Islet precursor cell (in vitro differentiated cells): ENCODE results near the gene GARIN5A.
"Not testable (repeated sequence)": the region's sequence is repeated elsewhere in the genome, so short reads cannot be mapped to it uniquely, and the experiment has no call there.

Experiments used
- DNase-seq: peaks from one replicate; pipeline ENCODE4 v3.0.0-alpha.2; 2018

The GARIN5A gene

DNA sequence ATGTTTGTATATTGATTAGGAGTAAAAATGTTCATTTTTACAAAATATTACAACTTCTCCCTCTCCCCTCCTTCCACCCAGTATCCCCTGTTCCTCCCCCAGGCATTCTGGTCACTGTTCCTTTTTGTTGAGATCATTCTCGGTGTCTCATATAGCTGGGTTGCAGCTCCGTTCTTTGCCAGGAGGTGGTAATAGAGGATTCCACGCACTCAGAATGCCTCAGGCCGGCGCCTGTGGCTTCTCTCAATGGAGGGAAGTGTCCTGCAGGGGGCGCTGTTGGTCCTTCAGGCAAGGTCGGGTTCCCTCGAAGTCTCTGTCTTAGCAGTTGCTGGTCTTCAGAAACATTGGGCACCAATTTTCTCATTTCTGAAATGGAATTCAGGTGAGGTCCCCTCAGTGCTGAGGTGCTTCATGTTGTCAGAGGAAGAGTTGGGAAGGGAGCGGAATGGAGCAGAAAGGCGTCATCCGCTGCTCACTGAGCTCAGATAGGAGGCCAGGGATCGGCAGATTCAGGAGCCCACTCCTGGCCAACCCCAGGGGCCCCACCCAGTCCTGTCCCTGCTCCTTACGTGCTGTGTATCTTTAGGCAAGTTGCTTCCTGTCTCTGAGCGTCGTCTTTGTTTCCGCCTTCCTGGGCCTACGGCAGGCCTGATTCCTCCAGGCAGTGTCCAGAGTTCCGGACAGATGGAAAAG lies 10.3 kb upstream of the GARIN5A start:
- DNase-seq = peak; percentile 88

DNA sequence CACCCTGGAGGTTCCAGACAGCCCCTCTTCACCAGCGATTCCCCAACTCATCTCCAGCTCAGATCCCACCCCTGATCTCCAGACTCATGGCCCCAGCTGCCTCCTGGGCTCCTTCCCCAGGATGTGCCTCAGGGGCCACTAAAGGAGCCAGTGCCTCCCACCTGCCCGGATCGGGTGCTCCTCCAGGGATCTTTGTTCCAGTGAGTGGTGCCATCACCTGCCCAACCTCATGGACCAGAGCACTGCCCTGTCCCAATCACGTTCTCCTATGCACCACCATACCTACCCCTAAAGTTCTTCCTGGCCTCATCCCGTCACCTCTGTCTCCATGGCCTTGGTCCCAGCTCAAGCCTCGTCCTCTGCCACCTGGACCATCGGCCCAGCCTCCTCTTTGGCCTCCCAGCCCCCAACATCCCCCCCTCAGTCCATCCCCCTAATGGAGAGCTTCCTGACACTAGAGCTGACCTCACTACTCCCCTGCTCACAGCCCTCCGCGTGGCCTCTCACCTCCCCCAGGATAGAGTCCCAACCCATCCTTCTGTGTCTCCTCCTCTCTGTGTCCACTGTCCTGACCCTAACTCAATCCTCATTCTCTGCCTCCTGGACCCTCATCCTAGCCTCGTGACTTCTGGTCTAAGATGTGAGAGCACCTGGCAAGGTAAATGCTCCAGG lies 8.8 kb upstream of the GARIN5A start:
- DNase-seq = no peak

DNA sequence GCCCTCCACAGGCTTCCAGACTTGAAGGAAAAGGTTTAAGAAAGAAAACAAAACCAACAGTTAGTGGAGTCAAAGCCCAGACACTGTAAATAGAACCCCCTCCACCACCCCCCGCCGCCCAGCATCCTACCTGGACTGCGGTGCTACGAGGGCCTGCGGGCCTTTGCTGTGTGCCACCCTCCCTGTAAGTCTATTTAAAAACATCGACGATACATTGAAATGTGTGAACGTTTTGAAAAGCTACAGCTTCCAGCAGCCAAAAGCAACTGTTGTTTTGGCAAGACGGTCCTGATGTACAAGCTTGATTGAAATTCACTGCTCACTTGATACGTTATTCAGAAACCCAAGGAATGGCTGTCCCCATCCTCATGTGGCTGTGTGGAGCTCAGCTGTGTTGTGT lies 6.3 kb upstream of the GARIN5A start:
- DNase-seq = no peak

GRCh38 chr19:50482271-50482855 lies 5.7 kb upstream of the GARIN5A start:
- no peak for DNase-seq

DNA sequence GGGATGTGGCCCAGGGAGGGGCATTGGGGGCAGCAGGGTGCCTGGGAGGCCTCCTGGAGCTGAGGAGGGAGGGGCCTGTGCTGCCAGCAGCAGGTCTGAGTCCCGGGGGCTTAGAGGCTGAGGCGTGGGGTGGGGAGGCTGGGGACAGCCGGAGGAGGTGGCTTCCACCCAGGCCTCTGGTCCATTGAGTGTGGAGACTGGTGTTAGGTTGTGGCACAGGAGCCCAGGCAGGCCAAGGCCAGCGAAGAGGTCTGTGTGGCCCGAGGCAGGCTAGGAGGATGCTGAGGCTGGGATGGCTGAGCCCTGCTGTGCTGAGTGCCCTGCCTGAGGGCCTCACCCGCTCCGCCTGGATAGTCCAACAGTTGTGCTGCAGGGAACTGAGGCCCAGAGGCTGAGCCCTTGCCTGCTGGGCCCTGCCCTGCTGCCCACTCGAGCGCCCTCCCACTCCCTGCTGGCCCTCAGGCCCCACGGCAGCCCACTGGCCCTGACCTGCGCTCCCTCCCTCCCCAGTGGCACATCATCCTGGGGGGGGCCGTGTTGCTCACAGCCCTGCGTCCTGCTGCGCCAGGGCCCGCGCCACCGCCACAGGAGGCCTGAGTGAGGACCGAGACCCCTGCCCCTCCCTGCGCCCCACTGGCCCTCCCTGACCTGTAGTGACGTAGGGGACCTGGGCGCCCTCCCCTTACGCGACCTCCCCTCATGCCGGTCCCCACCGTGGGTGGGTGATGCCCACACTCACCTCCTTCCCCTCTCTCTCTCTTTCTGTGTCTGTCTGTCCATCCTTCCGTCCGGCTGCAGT lies 4.9 kb upstream of the GARIN5A start:
- no peak for DNase-seq

DNA sequence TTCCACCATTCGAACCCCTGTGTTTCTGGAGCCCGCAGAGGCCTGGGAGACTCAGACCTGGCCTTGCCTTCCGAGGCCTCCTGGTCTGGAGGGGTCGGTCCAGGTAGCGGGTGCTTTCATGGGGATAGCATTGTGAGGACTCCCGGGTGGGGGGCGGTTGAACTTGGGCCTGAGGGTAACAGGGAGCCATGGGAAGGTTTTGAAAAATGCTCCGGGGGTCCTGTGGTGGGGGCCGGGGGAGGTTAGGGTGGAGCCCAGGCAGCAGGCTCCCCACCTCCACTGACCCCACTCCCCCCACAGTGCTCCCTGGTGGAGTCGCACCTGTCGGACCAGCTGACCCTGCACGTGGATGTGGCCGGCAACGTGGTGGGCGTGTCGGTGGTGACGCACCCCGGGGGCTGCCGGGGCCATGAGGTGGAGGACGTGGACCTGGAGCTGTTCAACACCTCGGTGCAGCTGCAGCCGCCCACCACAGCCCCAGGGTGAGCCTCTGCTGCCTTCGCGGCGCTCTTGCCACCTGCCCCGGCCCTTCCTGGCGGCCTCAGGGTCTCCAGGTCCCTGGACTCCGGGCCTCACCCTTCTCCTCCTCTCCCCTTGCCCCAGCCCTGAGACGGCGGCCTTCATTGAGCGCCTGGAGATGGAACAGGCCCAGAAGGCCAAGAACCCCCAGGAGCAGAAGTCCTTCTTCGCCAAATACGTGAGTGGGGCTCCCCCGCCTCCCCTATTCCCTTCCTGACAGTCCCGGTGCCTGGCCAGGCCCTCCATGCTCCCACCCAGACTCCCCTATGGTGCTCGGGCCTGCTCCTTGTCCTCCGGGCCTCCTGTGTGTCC lies 3.8 kb upstream of the GARIN5A start:
- DNase-seq = no peak

DNA sequence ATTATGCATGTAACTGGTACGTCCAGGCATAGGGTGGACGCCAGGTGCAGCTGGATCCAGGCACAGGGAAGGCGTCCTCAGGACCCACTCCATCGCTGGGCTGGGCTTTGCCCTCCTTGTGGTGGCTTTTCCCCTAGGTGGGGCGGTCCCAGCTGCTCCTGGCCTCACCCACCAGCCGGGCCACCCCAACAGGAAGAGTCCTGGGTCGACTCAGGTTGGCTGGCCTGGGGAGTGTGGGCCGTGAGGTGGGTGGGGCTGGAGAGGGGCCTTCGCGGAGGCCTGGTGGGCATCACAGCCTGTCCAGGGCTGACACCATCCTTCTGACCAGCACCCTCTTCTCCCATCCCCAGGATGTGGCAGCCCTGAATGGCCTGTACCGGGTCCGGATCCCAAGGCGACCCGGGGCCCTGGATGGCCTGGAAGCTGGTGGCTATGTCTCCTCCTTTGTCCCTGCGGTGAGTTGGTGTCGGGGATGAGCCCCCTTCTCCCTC lies 3.2 kb upstream of the GARIN5A start:
- DNase-seq = no peak

DNA sequence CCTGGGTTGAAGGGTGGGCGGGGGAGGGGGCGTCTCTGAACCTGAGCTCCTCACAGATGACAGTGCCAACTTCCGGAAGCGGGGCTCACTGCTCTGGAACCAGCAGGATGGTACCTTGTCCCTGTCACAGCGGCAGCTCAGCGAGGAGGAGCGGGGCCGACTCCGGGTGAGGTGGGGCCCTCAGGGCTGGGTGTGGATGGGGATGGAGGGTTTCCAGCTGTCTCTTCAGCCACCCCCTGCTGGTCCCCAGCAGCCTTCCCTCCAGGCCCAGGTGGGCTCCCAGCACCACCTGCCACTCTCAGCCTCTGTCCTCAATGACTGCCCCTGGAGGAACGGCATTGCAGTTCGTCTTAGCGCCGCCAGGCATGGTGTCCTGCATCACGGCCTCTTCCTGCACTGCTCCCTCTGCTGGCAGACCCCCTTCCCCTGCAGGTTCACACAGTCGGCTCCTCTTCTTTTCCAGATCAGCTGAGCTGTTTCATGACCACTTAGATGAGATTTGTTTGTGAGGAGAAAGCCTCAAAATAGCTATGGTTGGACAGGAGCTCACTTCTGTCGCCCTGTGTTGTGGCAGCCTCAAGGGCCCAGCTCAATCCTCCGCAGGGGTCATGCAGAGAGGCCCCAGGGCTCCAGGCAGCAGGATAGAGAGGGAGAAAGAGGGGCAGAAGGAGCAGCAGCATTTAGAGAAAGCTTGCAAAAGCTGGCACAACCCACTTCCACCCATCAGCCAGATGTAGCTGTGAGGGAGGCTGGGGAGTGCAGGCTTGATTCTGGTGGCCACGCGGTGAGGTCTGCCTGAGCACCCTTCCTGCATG lies 2.5 kb upstream of the GARIN5A start:
- DNase-seq = peak; percentile 82

DNA sequence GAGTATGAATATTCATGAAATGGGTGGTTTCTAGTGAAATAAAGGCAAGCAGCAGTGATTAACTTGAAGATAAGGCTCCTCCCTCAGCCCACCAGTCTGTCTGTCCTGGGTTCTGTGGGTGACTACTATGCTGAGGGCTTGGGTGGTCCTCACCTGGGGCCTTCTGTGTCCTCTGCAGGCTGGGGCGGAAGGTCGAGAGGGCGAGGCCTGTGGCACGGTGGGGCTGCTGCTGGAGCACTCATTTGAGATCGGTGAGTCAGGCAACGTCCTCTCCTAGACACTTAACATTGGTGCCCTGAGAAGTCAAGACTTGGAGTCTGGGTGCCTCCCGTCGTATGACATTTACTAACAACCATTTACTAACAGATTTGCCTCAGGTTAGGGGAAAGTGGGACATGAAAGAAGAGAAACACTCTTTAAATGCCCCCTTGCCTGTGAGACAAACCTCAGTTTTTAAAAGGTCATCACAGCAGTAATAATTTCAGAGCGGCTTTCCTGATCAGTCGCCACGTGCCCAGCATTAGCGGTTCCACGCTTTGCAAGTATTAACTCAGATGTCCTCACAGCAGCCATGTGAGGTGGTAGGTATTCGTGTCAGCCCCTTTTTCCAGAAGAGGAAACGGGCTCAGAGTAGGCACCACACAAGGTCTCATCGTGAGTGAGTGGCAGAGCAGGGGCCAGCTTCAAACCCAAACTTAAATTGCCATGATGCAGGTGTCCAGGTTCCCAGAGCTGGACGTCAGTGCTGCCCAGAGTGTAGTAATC lies 1.3 kb upstream of the GARIN5A start:
- no peak for DNase-seq

DNA sequence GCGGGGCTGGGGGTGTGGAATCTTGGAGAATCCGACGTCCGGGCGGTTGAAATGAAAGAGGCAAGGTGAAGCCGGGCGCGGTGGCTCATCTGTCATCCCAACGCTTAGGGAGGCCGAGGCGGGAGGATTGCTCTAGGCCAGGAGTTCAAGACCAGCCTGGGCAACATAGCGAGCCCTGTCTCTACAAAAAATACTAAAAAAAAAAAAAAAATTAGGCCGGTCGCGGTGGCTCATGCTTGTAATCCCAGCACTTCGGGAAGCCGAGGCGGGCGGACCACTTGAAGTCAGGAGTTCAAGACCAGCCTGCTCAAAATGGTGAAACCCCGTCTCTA lies 225 bp upstream of the GARIN5A start:
- DNase-seq = no peak

DNA sequence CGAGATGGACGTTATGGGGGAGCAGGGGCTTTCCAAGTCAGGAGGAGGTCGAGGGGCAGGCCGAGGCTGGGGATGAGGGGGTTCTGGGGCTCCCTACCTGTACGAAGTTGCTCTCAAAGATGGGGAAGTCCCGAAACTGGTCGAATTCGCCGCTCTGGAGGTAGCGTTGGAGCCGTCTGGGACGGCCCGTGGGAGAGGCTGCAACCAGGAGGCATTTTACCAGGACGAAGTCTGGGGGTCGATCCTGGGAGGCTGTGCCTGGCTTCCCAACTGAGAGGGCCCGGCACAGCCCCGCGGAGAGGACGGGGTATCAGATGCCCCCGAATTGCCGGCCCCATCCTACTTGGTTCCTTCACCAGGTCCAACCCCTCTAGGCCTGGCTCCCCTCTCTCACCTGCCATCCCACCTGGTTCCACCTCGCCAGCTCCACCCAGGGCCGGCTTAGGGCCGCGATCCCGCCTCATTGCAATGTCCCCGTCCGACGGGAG lies 868 bp downstream of the GARIN5A start:
- no peak for DNase-seq

DNA sequence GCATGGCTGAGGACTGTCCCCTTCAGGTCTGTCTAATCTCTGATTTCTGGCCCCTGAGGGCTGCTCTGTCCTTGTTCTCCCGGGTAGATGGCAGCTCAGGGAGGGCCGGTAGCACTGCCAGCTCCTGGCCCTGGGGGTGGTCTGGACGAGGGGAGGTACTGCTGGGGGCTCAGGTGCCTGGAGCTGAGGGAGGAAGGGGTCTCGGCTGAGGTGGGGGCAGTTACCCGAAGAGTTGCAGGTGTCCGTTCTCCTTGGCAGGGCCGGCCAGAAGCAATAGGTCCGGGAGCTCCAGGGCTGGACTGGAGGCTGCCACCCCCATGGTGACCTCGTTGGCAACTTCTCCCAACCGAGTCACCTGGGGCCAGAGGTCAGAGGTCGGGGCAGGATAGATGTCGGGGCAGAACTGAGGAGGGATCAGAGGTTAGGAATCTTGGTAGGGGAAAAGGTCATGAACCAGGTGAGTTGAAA lies 1.5 kb downstream of the GARIN5A start:
- no peak for DNase-seq

DNA sequence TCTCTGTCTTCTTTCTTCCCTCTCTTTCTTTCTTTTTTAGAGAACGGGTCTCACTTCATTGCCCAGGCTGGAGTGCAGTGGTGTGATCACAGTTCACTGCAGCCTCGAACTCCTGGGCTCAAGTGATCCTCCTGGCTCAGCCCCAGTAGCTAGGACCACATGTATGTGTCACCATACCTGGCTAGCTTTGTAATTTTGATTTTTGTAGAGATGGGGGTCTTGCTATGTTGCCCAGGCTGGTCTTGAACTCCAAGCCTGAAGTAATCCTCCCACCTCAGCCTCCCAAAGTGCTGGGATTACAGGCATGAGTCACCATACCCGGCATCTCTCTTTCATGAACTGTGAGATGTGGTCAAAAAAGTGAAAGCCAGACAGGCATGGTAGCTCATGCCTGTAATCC lies 3.3 kb downstream of the GARIN5A start:
- DNase-seq = not testable (repeated sequence)

DNA sequence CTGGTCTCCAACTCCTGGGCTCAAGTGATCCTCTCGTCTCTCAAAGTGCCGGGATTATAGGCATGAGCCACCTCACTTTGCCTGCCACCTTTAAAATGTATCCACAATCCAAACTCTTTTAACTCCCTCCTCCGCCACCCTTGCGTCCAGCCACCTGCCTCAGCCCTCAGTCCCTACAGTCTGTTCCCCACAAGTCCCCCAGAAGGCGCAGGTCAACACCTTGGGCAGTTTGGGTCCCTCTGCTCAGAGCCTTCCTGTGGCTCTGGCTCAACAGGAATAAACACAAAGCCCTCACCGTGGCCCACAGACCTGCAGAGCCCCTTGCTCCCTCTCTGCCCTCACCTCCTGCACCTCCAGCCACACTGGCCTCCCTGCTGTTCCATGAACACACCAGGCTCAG lies 7.8 kb downstream of the GARIN5A start:
- DNase-seq = no peak

DNA sequence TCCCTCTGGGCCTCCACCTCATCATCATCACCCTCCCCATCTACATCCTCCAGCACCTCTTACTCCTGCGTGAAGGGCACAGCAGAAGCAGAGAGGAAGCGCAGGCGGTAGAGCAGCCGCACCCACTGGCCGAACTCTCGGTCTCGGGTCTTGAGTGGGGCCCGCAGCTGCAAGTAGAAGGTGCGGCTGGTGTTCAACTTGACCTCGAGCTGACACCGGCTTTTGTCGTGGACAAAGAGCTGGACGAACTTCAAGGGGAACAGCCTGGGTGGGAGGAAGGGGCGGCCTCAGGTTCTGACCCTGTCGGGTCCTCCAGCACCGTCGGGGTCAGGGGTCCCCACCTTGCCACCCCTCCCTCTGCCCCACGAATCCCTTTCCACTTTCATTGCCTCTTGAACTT lies 9.1 kb downstream of the GARIN5A start:
- DNase-seq = no peak

DNA sequence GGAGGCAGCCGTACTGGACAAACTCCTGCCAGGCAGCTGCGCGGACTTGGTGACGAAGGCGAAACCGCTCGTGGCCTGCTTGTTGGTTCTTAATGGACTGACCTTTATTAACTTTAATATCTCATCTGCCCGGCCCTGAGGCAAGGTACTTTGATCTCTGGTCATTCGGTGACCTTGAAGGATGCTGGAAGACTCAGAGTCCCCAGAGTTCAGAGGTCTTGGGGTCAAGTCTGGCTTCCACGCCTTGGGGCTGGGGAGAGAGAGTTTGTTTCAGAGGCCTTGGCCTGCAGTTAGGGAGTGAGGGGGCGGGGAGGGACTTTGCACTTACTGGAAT lies 10.0 kb downstream of the GARIN5A start:
- no peak for DNase-seq

DNA sequence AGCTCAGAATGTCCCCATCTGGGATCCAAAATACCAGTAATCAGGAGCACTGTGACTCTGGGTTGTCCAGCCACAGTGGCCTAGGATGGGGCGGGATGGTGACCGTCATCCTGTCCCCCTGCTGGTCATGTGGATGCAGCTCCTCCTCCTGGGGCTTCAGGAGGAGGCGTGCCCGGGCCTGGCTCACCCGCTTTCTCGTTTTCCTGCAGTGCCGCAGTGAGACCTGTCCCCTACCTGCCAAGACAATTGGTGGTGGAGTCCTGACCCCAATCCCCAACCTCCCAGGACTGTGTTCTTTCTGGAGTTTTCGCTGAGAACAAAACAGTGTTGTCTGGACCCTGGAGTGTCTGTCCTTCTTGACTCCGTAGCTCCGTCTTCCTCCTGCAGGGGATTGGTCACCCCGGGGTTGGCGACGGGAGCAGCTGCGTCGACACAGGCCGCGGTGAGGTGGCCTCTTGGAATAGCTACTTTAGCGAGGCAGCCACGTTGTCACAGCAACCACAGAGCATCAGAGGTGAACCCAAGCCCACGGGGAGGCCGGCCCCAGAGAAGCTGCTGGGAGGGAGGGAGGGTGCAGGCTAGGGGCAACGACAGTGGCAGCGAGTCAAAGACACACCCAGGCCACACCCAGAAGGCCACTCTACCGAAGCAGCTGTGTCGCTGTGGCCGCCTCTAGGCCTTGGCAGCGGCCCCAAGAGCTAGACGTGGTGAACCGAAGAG lies 10.5 kb downstream of the GARIN5A start:
- DNase-seq = peak; percentile 86

GRCh38 chr19:50465000-50465399 lies 11.6 kb downstream of the GARIN5A start:
- DNase-seq = no peak

DNA sequence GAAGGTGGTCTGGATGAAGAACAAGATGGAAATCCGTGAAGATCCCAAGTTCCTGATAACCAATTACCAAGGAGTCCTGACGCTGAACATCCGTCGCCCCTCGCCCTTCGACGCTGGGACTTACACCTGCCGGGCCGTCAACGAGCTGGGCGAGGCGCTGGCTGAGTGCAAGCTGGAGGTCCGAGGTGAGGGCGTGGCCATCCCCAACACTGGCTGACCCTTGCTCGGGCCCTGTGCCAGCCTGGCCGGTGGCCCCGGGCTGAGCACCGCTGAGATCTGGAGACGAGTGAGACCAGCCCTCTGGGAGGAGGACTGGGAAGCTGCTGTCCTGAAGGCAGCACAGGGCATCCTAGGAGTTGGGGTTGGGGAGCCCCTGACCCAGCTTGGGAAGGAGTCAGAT lies 12.3 kb downstream of the GARIN5A start:
- DNase-seq = no peak

- DNase-seq = no peak
Observed at GRCh38 chr19:50462970-50463369, 13.7 kb downstream of the GARIN5A start.
